Natural killer cell (primary cell): Measurements from ENCODE around the gene DIP2A. TPM values are rescaled to one million over a fixed set of nuclear protein-coding genes. Genes with fewer than 3 reads are reported as not detected.
"Not testable (repeated sequence)": the region's sequence is repeated elsewhere in the genome, so short reads cannot be mapped to it uniquely, and the experiment has no call there.

ENCODE experiments used
- ATAC-seq, 3 donors: fragments of 150-1000 bp in 2 of 3; fragments of 200-7000 bp in 1 of 3; cut with Tn5 transposase; 1 replicate in 1 of 3; 2 replicates in 2 of 3; pipeline ENCODE4 v1.10.0; 2021; ENCODE audit warnings: mild to moderate bottlenecking in 2 of 3, moderate library complexity in 2 of 3
- DNase-seq, 2 donors: peaks; one replicate each; pipeline versions ENCODE4 v3.0.0 to v3.0.0-alpha.2; 2013 to 2021; ENCODE audit warnings: mixed read lengths in 1 of 2
- H3K27ac ChIP-seq: one replicate; pipeline ENCODE4 v1.5.1; 2013; ENCODE audit warnings: mild to moderate bottlenecking, low read length
- H3K27me3 ChIP-seq: one replicate; pipeline ENCODE4 v1.6.1; 2013; ENCODE audit warnings: low read length; ENCODE audit not compliant: control insufficient read depth, insufficient read depth
- H3K36me3 ChIP-seq: one replicate; pipeline ENCODE4 v1.6.1; 2013; ENCODE audit warnings: low read length; ENCODE audit not compliant: control insufficient read depth, insufficient read depth
- H3K4me1 ChIP-seq: one replicate; pipeline ENCODE4 v1.6.1; 2013; ENCODE audit warnings: low read length; ENCODE audit not compliant: control insufficient read depth, insufficient read depth
- H3K4me3 ChIP-seq: one replicate; pipeline ENCODE4 v1.5.1; 2013; ENCODE audit warnings: low read length
- H3K9me3 ChIP-seq: one replicate; pipeline ENCODE4 v1.6.1; 2013; ENCODE audit warnings: low read length; ENCODE audit not compliant: control insufficient read depth, insufficient read depth
- H3K27ac Mint-ChIP-seq, 2 donors: one replicate each; pipeline ENCODE4 v1.8.0; 2022; ENCODE audit warnings: mild to moderate bottlenecking in 2 of 2, mixed read lengths in 2 of 2, moderate library complexity in 1 of 2
- H3K27me3 Mint-ChIP-seq, 2 donors: one replicate each; pipeline ENCODE4 v1.8.0; 2022; ENCODE audit warnings: low read depth in 2 of 2, mixed read lengths in 2 of 2
- H3K36me3 Mint-ChIP-seq: one replicate; pipeline ENCODE4 v1.8.0; 2022; ENCODE audit warnings: mixed read lengths
- H3K4me1 Mint-ChIP-seq, 2 donors: one replicate each; pipeline ENCODE4 v1.8.0; 2022; ENCODE audit warnings: mixed read lengths in 2 of 2
- H3K4me3 Mint-ChIP-seq: one replicate; pipeline ENCODE4 v1.8.0; 2022; ENCODE audit warnings: mild to moderate bottlenecking, moderate library complexity, mixed read lengths
- H3K9me3 Mint-ChIP-seq, 2 donors: one replicate each; pipeline ENCODE4 v1.8.0; 2022; ENCODE audit warnings: mixed read lengths in 2 of 2
- CTCF ChIP-seq: fragments of 200-600 bp; IDR thresholded peaks from one replicate; pipeline ENCODE4 v1.8.0; 2022; ENCODE audit warnings: antibody characterized with exemption
- WGBS: methylation state at CpG from one replicate; pipeline ENCODE4 v1.1.7; 2013; ENCODE audit warnings: missing lambda C conversion rate; ENCODE audit not compliant: insufficient coverage; 5-methylcytosine and 5-hydroxymethylcytosine counted together
- intact Hi-C: fragments of 100-400 bp; cut with micrococcal nuclease; formaldehyde crosslinking; loops from one replicate; pipeline ENCODE4 v1.14.2; 2022
- total RNA-seq, 4 donors: library from RNA; stranded (reverse); fragments of 120-200 nt in 1 of 4; gene quantifications; one replicate each; pipeline versions ENCODE4 v1.2.3 to v1.2.4, GENCODE V29; 2013 to 2022

DIP2A gene
- total RNA-seq, 3 donors from 2014 or later (not counting 1 experiment from before 2014, with no cell fraction given) = 166 to 308 (median 170) TPM

DNA sequence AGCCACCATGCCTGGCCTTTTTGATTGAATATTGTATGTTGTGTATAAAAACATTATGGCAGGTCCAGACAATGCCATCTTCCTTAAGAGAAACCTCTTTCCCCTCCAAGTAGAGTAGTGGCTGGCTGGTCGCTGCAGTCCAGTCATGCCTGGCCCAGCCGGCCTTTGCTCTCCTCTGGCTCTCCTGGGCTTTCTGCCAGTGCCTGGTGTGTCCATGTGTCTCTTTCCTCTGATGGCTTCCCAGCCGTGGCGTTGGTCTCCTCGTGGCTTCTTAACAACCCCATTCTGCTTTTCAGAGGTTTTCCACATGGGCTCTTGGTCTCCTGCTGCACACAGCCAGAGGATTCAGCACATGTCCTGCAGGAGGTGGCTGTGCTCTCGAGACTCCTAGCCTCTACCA lies 58.7 kb downstream of the DIP2A start:
- H3K36me3 Mint-ChIP-seq = no peaks in the 10 kb centered on the region
- peak overlapping the region; percentile 81 to 88 for H3K27ac Mint-ChIP-seq
- H3K4me3 Mint-ChIP-seq = no peak overlapping the region
- peaks cover 25 to 61% of the 10 kb centered on the region in 2 donors for H3K4me1 Mint-ChIP-seq
- TF ChIP-seq CTCF = no peak
- 92% methylated on average over 6 of the region's 6 CpGs for WGBS
- intact Hi-C loops = no loop called here
- peaks cover 9% of the 10 kb centered on the region for H3K4me1 ChIP-seq
- H3K9me3 ChIP-seq = no peaks in the 10 kb centered on the region
- no peaks in the 10 kb centered on the region for H3K27me3 ChIP-seq
- peaks cover 0 to 2% of the 10 kb centered on the region in 2 donors for H3K9me3 Mint-ChIP-seq
- H3K36me3 ChIP-seq = peaks cover 16% of the 10 kb centered on the region
- ATAC-seq (no peak), DNase-seq (no peak)
- no peak overlapping the region for H3K4me3 ChIP-seq
- no peak overlapping the region for H3K27ac ChIP-seq
- H3K27me3 Mint-ChIP-seq = no peaks in the 10 kb centered on the region

DNA sequence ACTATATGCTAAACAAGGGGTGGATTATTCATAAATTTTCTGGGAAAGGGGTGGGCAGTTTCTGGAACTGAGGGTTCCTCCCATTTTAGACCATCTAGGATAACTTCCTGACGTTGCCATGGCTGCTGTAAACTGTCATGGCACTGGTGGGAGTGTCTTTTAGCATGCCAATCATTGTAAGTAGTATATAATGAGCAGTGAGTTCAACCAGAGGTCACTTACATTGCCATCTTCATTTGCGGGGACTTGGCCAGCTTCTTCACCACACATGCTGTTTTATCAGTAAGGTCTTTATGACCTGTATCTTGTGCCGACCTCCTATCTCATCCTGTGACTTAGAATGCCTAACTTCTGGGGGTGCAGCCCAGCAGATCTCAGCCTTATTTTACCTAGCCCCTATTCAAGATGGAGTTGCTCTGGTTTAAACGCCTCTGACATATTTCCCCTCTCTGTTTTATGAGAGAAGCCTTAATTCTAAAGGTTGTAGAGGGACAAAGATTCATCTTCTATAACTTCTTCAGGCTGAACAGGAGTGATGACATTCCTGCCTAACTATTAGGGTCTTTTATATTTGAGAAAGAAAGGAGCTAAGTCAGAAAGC lies 60.4 kb downstream of the DIP2A start:
- Mint-ChIP-seq H3K4me3 (no peak overlapping the region), H3K36me3 (no peaks in the 10 kb centered on the region), H3K27ac (peak overlapping the region; percentile 81 to 88), H3K27me3 (no peaks in the 10 kb centered on the region), H3K4me1 (peaks cover 25 to 66% of the 10 kb centered on the region in 2 donors), H3K9me3 (peaks cover 0 to 2% of the 10 kb centered on the region in 2 donors)
- no peak for TF ChIP-seq CTCF
- intact Hi-C loops = no loop called here
- DNase-seq = no peak
- Histone ChIP-seq H3K36me3 (peaks cover 14% of the 10 kb centered on the region), H3K9me3 (no peaks in the 10 kb centered on the region), H3K27ac (no peak overlapping the region), H3K4me1 (peaks cover 9% of the 10 kb centered on the region), H3K4me3 (no peak overlapping the region), H3K27me3 (no peaks in the 10 kb centered on the region)
- no peak for ATAC-seq
- WGBS = 95% methylated on average over 4 of the region's 4 CpGs

- Mint-ChIP-seq H3K27ac (peak overlapping the region; percentile 29 to 83), H3K36me3 (peaks cover 13% of the 10 kb centered on the region), H3K4me1 (peaks cover 20 to 52% of the 10 kb centered on the region in 2 donors)
- H3K27ac ChIP-seq, H3K4me1 ChIP-seq, intact Hi-C loops, H3K4me3 ChIP-seq, H3K27me3 ChIP-seq, H3K9me3 ChIP-seq, H3K4me3 Mint-ChIP-seq, H3K9me3 Mint-ChIP-seq, H3K27me3 Mint-ChIP-seq, DNase-seq: not testable (repeated sequence)
- peak in 1 of 3 donors; percentile 19 for ATAC-seq
- H3K36me3 ChIP-seq = peaks cover 20% of the 10 kb centered on the region
- WGBS = 77% methylated on average over 8 of the region's 8 CpGs
Observed at GRCh38 chr21:46527393-46527792, 68.7 kb downstream of the DIP2A start.

- Mint-ChIP-seq H3K27ac (peak overlapping the region; percentile 29 to 83), H3K27me3 (no peaks in the 10 kb centered on the region), H3K36me3 (peaks cover 13% of the 10 kb centered on the region), H3K9me3 (no peaks in the 10 kb centered on the region), H3K4me1 (peaks cover 20 to 52% of the 10 kb centered on the region in 2 donors), H3K4me3 (no peak overlapping the region)
- ATAC-seq = no peak
- intact Hi-C loops = no loop called here
- peaks cover 23% of the 10 kb centered on the region for H3K36me3 ChIP-seq
- H3K27me3 ChIP-seq = no peaks in the 10 kb centered on the region
- WGBS = 100% methylated on average over 3 of the region's 4 CpGs
- DNase-seq = no peak
- no peaks in the 10 kb centered on the region for H3K4me1 ChIP-seq
- no peak for TF ChIP-seq CTCF
- no peak overlapping the region for H3K4me3 ChIP-seq
- no peak overlapping the region for H3K27ac ChIP-seq
- no peaks in the 10 kb centered on the region for H3K9me3 ChIP-seq
Observed at GRCh38 chr21:46527801-46528200, 69.1 kb downstream of the DIP2A start.
